ENCODE measurements around the gene RDH13. TPM values are rescaled to one million over a fixed set of nuclear protein-coding genes. Genes with fewer than 3 reads are reported as not detected.
A peak's percentile ranks its signal among the peaks of the same experiment; 100 is the strongest.

Gene RDH13
- total and polyA plus RNA-seq, 2 experiments from 2014 or later: 28.0 to 36.5 TPM

GRCh38 chr19:55094456-55095259 lies 31.7 kb upstream of the RDH13 start:
- Mint-ChIP-seq H3K4me1 (peaks cover 16% of the 10 kb centered on the region), H3K27me3 (ENCODE audit: insufficient read depth, low read depth, poor library complexity) (peaks cover 23% of the 10 kb centered on the region), H3K4me3 (peak overlapping the region; percentile 28; the same call in 2 of the 3 replicates), H3K9me3 (no peaks in the 10 kb centered on the region), H3K36me3 (ENCODE audit: low read depth) (peaks cover 20% of the 10 kb centered on the region), H3K27ac (peak overlapping the region; percentile 82; the same call in 1 of the 2 replicates)
- Histone ChIP-seq H2AFZ (no peak overlapping the region), H3K4me3 (peak overlapping the region; percentile 21; the same call in 1 of the 2 replicates), H3K9me2 (ENCODE audit: insufficient read depth) (no peaks in the 10 kb centered on the region), H4K20me1 (replicated peaks; ENCODE audit: insufficient read depth) (no peaks in the 10 kb centered on the region; the same call in 1 of the 2 replicates), H3K36me3 (ENCODE audit: insufficient read depth) (no peaks in the 10 kb centered on the region), H3K4me1 (ENCODE audit: insufficient read depth) (peaks cover 14% of the 10 kb centered on the region), H3K4me2 (peak overlapping the region; percentile 74), H3F3A (replicated peaks; ENCODE audit: low read depth) (peaks cover 8% of the 10 kb centered on the region; the same call in 1 of the 2 replicates), H3K79me2 (replicated peaks; ENCODE audit: insufficient read depth) (no peaks in the 10 kb centered on the region), H3K27ac (ENCODE audit: low read depth) (no peak overlapping the region), H3K27me3 (ENCODE audit: insufficient read depth) (no peaks in the 10 kb centered on the region)
- TF ChIP-seq, protein P1, sequence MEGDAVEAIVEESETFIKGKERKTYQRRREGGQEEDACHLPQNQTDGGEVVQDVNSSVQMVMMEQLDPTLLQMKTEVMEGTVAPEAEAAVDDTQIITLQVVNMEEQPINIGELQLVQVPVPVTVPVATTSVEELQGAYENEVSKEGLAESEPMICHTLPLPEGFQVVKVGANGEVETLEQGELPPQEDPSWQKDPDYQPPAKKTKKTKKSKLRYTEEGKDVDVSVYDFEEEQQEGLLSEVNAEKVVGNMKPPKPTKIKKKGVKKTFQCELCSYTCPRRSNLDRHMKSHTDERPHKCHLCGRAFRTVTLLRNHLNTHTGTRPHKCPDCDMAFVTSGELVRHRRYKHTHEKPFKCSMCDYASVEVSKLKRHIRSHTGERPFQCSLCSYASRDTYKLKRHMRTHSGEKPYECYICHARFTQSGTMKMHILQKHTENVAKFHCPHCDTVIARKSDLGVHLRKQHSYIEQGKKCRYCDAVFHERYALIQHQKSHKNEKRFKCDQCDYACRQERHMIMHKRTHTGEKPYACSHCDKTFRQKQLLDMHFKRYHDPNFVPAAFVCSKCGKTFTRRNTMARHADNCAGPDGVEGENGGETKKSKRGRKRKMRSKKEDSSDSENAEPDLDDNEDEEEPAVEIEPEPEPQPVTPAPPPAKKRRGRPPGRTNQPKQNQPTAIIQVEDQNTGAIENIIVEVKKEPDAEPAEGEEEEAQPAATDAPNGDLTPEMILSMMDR (conservative IDR thresholded peaks at IDR 0.05; ENCODE audit: low read depth in 2 of 2): peak; percentile 60 to 68
- no peak for TF ChIP-seq EZH2 (IDR thresholded peaks at IDR 0.05; ENCODE audit: low read depth, unreplicated experiment)
- peak; percentile 88 for DNase-seq (ENCODE audit: low spot score)
- ATAC-seq: peak; percentile 17

GRCh38 chr19:55092423-55093318 lies 29.7 kb upstream of the RDH13 start:
- DNase-seq (ENCODE audit: low spot score) (peak; percentile 80), ATAC-seq (peak; percentile 62)
- no peaks in the 10 kb centered on the region for H3K27me3 ChIP-seq (ENCODE audit: insufficient read depth)
- Mint-ChIP-seq H3K9me3 (no peaks in the 10 kb centered on the region; the same call in 2 of the 3 replicates), H3K36me3 (ENCODE audit: low read depth) (peaks cover 23% of the 10 kb centered on the region), H3K27ac (no peak overlapping the region), H3K4me1 (peaks cover 35% of the 10 kb centered on the region), H3K4me3 (peak overlapping the region; percentile 64), H3K27me3 (ENCODE audit: insufficient read depth, low read depth, poor library complexity) (peaks cover 34% of the 10 kb centered on the region)
- H3K27ac ChIP-seq (ENCODE audit: low read depth): no peak overlapping the region
- H4K20me1 ChIP-seq (replicated peaks; ENCODE audit: insufficient read depth): peaks cover 5% of the 10 kb centered on the region
- peaks cover 16% of the 10 kb centered on the region; the same call in 1 of the 2 replicates for H3F3A ChIP-seq (replicated peaks; ENCODE audit: low read depth)
- no peak for TF ChIP-seq REST (IDR thresholded peaks at IDR 0.05; ENCODE audit: unreplicated experiment)
- TF ChIP-seq, protein P1 (conservative IDR thresholded peaks at IDR 0.05; ENCODE audit: low read depth in 2 of 2): 0 out of 4 replicates have a peak, but pooled peaks of 1 of the 2 experiments have one; percentile 10
- 0 out of 2 replicates have a peak overlapping the region, but pooled peaks have one; percentile 84 for H2AFZ ChIP-seq
- H3K79me2 ChIP-seq (replicated peaks; ENCODE audit: insufficient read depth): no peaks in the 10 kb centered on the region
- no peaks in the 10 kb centered on the region for H3K9me2 ChIP-seq (ENCODE audit: insufficient read depth)
- H3K4me2 ChIP-seq: peak overlapping the region; percentile 92
- H3K36me3 ChIP-seq (ENCODE audit: insufficient read depth): no peaks in the 10 kb centered on the region
- peaks cover 25% of the 10 kb centered on the region for H3K4me1 ChIP-seq (ENCODE audit: insufficient read depth)
- H3K4me3 ChIP-seq: peak overlapping the region; percentile 80
